ENCODE results near the gene PRKCG. TPM values are rescaled to one million over a fixed set of nuclear protein-coding genes. Genes with fewer than 3 reads are reported as not detected.

Gene PRKCG
- total RNA-seq, 1 donor from 2014 or later, result 0.13 TPM

DNA sequence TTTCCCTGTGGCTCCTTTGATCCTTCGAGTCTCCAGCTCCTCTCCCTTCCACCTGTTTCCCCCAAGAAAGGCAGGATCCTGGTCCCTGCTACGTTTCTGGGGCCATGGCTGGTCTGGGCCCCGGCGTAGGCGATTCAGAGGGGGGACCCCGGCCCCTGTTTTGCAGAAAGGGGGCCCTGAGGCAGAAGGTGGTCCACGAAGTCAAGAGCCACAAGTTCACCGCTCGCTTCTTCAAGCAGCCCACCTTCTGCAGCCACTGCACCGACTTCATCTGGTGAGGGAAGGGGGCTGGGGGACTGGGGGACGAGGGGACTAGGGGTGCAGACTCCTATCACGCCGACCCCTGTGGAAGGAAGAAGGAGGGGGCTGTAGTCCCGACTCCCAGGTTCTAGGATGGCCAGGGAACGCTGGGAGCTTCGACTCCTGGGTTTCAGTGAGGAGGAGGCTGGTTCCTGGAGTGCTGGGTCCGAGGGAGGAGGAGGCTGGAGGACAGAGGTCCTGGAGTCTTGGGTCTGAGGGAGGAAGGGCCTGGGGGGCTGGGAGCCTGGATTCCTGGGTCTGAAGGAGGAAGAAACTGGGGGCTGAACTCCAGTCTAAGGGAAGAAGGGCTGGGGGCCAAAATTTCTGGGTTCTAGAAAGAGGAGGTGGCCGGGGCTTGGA, 524 bp downstream of the PRKCG start:
- H3K27me3 ChIP-seq (ENCODE audit: control insufficient read depth, insufficient read depth, low read length), result peaks cover 45% of the 10 kb centered on the region
- H3K36me3 ChIP-seq (ENCODE audit: control insufficient read depth, insufficient read depth, low read length), result no peaks in the 10 kb centered on the region
- TF ChIP-seq, protein P1, sequence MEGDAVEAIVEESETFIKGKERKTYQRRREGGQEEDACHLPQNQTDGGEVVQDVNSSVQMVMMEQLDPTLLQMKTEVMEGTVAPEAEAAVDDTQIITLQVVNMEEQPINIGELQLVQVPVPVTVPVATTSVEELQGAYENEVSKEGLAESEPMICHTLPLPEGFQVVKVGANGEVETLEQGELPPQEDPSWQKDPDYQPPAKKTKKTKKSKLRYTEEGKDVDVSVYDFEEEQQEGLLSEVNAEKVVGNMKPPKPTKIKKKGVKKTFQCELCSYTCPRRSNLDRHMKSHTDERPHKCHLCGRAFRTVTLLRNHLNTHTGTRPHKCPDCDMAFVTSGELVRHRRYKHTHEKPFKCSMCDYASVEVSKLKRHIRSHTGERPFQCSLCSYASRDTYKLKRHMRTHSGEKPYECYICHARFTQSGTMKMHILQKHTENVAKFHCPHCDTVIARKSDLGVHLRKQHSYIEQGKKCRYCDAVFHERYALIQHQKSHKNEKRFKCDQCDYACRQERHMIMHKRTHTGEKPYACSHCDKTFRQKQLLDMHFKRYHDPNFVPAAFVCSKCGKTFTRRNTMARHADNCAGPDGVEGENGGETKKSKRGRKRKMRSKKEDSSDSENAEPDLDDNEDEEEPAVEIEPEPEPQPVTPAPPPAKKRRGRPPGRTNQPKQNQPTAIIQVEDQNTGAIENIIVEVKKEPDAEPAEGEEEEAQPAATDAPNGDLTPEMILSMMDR (IDR thresholded peaks at IDR 0.05; ENCODE audit: insufficient read depth, low read length, poor library complexity, severe bottlenecking), result no peak
- H3K4me3 ChIP-seq (ENCODE audit: low read depth, low read length), result peak overlapping the region; percentile 40
- no peak for DNase-seq (ENCODE audit: low read depth)

DNA sequence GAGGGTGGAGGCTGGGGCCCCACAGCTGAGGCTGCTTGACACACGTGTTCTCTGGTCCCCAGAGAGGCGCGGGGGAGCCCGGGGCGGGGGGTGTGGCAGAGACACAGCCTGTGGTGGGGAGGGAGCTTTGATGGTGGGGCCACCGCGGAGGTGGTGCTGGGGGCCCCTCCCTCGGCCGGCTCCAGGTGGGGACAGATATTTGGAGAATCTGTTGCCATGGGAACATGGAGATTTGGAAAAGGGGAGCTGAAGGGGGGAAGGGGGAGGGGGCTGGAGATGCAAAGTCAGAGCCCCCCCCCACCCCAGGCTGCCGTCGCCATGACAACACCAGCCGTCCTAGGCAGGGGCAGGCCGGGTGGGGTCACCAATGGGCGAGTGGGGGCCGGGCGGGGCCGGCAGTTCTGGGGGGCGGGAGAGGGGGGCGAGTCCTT, 1.2 kb downstream of the PRKCG start:
- Histone ChIP-seq H3K4me3 (ENCODE audit: low read depth, low read length) (no peak overlapping the region), H3K27me3 (ENCODE audit: control insufficient read depth, insufficient read depth, low read length) (peaks cover 45% of the 10 kb centered on the region), H3K36me3 (ENCODE audit: control insufficient read depth, insufficient read depth, low read length) (no peaks in the 10 kb centered on the region)
- TF ChIP-seq, protein P1 (IDR thresholded peaks at IDR 0.05; ENCODE audit: insufficient read depth, low read length, poor library complexity, severe bottlenecking), result no peak
- DNase-seq (ENCODE audit: low read depth), result no peak

DNA sequence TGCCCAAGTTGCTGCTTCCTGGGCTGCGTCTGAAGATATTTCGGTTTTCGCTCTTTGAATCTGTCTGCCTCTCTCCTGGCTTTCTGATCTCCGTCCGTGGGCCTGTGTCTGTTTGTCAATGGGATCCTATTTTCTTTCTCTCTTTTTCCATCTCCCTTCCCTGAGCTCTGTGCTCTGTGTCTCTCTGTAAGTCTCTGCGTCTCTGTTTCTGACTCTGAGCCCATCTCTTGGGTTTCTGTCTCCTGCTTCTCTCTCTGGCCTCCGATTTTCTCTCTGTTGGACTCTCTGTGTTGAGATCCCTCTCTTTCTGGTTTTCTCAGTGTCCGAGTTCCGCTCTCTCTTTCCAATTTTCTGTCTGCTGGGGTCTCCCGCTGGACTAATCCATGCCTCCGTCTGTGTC, 1.7 kb downstream of the PRKCG start:
- H3K4me3 ChIP-seq (ENCODE audit: low read depth, low read length), result no peak overlapping the region
- H3K27me3 ChIP-seq (ENCODE audit: control insufficient read depth, insufficient read depth, low read length), result peaks cover 45% of the 10 kb centered on the region
- no peak for DNase-seq (ENCODE audit: low read depth)
- TF ChIP-seq, protein P1 (IDR thresholded peaks at IDR 0.05; ENCODE audit: insufficient read depth, low read length, poor library complexity, severe bottlenecking), result no peak
- H3K36me3 ChIP-seq (ENCODE audit: control insufficient read depth, insufficient read depth, low read length), result no peaks in the 10 kb centered on the region

DNA sequence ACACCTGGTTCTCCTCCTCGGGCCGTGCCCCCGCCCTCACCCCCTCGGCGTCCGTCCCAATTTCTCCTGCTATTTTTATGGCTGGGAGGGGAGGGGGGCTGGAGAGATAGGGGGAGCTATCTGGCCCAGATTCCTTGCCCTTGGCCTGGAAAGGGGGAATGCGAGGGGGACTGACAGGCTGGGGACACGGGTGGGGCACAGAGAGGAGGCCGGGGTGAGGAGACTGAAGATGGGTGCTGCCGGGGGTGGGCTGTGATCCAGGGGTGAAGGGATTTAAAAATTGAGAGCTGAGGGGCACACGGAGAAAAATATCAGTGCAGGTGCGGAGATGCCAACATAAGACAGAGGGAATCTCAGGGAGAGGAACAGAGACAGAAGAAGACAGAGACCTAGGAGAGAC, 2.3 kb downstream of the PRKCG start:
- H3K36me3 ChIP-seq (ENCODE audit: control insufficient read depth, insufficient read depth, low read length), result no peaks in the 10 kb centered on the region
- peaks cover 45% of the 10 kb centered on the region for H3K27me3 ChIP-seq (ENCODE audit: control insufficient read depth, insufficient read depth, low read length)
- DNase-seq (ENCODE audit: low read depth), result no peak
- no peak overlapping the region for H3K4me3 ChIP-seq (ENCODE audit: low read depth, low read length)
- TF ChIP-seq, protein P1 (IDR thresholded peaks at IDR 0.05; ENCODE audit: insufficient read depth, low read length, poor library complexity, severe bottlenecking), result no peak

DNA sequence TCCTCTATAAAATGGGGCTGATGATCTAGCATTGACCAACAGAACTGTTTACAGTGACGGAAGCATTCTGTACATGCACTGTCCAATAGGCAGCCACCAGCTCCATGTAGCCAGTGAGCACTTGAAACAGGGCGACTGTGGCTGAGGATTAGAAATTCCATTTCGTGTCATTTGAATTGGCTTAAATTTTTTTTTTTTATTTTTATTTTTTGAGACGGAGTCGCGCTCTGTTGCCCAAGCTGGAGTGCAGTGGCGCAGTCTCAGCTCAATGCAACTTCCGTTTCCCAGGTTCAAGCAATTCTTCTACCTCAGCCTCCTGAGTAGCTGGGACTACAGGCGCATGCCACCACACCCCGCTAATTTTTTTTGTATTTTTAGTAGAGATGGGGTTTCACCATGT, 3.0 kb downstream of the PRKCG start:
- DNase-seq (ENCODE audit: low read depth), result no peak
- TF ChIP-seq, protein P1 (IDR thresholded peaks at IDR 0.05; ENCODE audit: insufficient read depth, low read length, poor library complexity, severe bottlenecking), result no peak
- Histone ChIP-seq H3K4me3 (ENCODE audit: low read depth, low read length) (no peak overlapping the region), H3K27me3 (ENCODE audit: control insufficient read depth, insufficient read depth, low read length) (peaks cover 45% of the 10 kb centered on the region), H3K36me3 (ENCODE audit: control insufficient read depth, insufficient read depth, low read length) (no peaks in the 10 kb centered on the region)

Measured in kidney epithelial cell (primary cell).